ENCODE data around the gene MYOZ1.

The MYOZ1 gene

DNA sequence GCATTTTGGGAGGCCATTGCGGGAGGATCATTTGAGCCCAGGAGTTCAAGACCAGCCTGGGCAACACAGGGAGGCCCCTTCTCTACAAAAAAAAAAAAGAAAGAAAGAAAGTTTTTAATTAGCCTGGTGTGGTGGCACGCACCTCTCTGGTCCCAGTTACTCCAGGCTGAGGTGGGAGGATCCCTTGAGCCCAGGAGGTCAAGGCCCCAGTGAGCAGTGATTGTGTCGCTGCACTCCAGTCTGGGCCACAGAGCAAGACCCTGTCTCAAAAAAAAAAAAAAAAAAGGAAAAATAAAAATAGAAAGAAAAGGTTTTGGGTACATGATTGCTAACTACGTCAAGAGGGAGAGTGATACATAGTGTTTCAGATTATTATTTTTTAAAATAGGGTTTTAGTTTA, 48.2 kb downstream of the MYOZ1 start:
- no peak for DNase-seq (ENCODE audit: low read depth in 2 of 2)

DNA sequence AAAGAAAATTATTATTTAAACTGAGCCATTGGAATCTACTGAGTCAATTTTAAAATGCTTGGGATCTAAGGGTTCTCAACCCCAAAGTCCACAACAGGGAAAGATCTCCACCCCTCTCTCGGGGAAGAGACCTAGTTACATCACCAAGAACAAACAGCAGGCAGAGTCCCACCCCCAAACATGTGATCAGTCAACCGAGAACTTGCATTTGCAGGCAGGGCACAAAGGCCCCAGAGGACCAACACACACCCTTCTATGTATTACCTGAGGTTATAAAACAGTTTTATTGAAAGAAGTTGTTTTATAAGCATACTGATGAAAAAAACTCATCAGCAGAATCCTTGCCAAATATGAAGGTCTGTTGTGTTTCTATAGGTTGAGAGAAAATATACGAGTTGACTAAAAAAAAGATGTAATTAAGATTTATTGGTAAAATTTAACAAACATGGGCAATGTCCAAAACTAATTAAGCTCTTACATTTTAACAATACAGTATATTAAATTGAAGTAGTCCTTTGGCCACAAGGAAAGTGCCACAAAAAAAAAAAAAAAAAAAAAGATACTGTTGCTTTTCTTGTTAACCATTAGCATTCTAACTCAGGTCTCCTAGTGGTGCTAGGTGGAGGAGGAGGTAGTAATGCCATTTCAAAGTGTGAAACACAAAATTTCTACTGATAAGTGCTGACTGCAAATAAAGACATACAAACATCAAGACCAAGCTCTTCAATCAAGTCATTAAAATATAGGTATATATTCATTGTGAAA, 49.2 kb downstream of the MYOZ1 start:
- DNase-seq (ENCODE audit: low read depth in 2 of 2): no peak

DNA sequence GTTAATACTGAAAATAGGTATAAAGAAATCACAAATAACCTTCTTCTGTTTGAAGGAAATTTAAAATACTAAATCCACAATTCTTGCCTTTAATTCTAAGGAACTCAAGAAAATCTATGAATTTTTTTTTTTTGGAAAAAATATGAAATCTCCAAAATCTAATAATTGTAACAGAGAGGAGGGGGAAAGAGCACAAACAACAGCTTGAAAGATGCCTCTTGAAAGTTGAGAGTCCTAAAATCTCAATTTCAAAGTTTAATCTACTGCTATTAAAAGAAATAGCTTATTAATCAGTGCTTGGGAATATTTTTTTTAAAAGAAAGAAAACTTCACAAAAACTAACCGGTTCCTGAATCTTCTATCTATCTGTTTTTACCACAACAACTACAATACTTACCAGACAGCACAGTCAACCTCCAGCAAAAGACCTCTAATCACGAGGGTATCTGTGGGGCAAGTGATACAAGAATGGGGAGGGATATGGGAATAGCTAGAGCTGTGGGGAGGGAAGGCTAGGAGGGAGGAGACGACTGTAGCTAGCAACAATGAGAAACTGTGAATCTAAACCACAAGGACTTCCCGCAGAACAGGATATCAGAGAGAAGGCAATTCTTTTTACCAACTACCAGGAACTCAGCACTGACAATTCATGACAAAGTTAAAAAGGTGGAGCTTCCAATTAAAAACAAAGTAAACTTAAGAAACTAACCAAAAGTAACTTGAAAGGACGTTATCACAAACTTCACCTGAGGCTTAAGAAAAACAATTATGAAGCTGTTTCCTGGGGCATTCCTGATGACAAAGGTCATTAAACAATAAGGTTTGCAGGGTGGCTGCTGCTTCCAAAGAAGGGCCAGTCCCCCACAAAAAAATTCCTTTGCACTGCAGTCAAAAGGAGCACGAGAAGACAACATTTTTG, 50.1 kb downstream of the MYOZ1 start, which contains the start of gene USP54:
Gene USP54 (minus strand): TSS at position 462 of the 919 bp plus-strand sequence. CDS start 15,684 bp downstream, outside the sequence.
- no peak for DNase-seq (ENCODE audit: low read depth in 2 of 2)

DNA sequence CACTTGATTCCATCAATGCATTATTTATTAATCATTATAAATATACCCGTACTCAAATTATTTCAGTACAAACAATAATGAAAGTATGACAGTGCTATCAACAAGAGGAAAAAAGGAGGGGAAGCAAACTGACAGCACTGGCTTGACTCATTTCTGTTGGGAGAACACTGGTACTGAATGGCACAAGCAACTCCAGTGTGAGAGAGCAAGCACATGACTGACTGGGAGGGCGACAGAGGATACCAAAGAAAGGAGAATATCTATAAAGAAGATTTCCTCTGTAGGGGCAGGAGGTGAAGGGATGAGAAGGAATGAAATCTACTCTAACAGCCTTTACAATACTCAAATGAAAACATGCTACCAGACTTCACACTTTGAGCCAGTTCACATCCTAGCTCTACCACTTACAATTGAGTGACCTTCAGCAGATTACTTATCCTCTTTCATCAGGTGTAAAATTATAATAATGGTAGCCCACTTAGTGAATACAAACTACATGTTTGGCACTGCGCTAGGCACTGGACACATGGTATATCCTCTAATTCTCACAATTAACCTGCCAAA, 51.6 kb downstream of the MYOZ1 start:
- DNase-seq (ENCODE audit: low read depth in 2 of 2): no peak

DNA sequence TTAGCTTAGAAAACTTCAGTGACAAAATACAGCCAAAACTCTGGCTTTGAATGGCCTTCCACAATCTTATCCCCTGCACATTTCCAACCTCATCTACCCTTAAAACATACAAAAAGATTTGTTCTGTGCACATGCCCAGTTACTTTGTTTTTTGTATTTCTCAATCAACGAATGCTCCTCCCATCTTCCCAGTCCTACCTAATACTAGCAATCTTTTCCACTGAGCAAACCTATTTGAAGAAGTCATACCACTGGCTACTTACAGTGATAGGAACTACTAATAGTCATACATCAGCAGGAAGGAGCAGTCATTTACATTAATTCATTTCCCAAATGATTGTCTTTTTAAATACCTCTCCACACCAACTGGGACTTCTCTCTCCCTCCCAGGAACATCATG, 52.6 kb downstream of the MYOZ1 start:
- no peak for DNase-seq (ENCODE audit: low read depth in 2 of 2)

DNA sequence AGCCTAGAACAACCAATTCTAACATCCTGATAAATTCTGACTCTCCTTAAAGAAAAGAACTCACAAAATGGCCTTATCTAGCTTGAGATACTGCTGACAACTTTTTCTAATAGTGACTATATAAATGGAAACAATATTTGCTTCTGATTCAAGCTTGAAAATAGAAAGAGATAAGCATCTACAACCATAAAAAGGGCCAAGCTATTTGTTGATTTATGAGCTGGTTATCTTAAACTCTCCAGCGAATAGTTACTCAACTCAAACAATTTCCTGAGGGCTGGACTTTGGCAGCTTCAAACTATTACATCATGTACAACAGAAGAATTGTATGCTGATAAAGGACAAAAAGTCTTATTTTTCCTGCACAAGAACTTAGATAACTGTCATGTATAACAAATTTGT, 54.7 kb downstream of the MYOZ1 start:
- DNase-seq (ENCODE audit: low read depth in 2 of 2): no peak

DNA sequence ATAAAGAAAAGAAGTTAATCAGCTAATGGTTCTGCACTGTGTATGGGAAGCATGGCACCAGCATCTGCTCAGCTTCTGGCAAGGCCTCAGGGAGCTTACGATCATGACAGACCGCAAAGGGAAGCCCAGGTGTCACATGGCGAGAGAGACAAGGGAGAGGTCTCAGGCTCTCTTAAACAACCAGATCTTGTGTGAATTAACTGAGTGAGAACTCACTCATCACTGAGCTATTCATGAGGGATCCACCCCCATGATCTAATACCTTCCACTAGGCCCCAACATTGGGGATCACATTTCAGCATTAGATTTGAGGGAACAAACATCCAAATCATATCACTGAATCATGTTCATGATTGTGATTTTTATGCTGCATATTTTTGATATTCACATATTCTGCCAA, 55.9 kb downstream of the MYOZ1 start:
- no peak for DNase-seq (ENCODE audit: low read depth in 2 of 2)

DNA sequence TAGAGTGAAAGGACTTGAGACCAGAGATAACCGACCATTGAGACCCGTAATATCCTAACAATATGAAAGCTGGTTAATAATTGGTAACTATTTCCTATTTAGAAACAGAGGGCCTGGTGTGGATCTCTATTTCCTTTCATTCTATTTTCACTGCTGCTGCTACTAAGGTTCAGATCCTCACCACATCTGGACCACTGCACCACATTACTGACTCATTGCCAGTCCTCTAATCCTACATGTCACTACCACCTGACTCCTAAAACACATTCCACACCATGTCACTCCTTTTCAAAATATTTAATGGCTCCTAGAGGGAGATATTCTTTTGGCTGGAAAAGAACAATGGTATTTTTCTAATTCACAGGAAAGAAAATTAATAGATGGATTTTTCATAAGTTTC, 56.5 kb downstream of the MYOZ1 start:
- DNase-seq (ENCODE audit: low read depth in 2 of 2): no peak

DNA sequence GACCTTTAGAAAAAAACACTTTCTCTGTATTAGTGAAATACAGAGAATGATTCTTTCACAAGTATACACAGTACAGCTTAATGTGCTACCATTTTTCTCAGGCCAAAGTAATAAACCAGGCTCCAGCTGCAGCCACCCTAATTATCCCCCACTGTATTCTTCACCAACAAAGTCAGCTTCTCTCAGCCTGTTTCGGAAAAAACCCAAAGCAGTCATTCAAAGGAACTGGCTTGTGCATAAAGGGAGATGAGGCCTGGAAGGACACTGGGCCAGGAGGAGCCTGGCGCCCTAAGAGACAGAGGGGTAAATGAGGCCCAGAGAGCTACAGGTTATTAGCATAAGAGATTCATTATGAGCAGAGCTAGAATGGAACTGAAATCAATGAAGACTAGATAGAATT, 59.4 kb downstream of the MYOZ1 start:
- no peak for DNase-seq (ENCODE audit: low read depth in 2 of 2)
